PC-3 (cell line): ENCODE results near the gene PPIL3. TPM values are rescaled to one million over a fixed set of nuclear protein-coding genes. Genes with fewer than 3 reads are reported as not detected.

Experiments
- ATAC-seq: fragments of 200-7000 bp; cut with Tn5 transposase; 2 replicates; pipeline ENCODE4 v1.9.1; 2020; ENCODE audit warnings: mild to moderate bottlenecking, moderate library complexity
- BruUV-seq: library from RNA; stranded (reverse); fragments of 400-500 nt; replicated peaks from 2 replicates; lab custom pipeline; 2021; lab: Mats Ljungman, UMichigan
- CTCF ChIA-PET: fragments of 300-600 bp; sonication (Branson Sonifier 250); formaldehyde crosslinking; loops from one replicate; lab custom pipeline; 2022; ENCODE audit warnings: antibody characterized with exemption; lab: Charles Lee
- POLR2A ChIA-PET: fragments of 300-600 bp; sonication (Branson Sonifier 250); formaldehyde crosslinking; loops from one replicate; lab custom pipeline; 2022; ENCODE audit warnings: antibody characterized with exemption; ENCODE audit not compliant: unreplicated experiment; lab: Charles Lee
- DNase-seq: peaks from one replicate; pipeline ENCODE4 v3.0.0-alpha.2; 2015
- H2AFZ ChIP-seq: fragments of 300-600 bp; sonication (generic); 2 replicates; pipeline ENCODE4 v1.6.0; 2016; ENCODE audit warnings: antibody characterized with exemption, low read length
- H3F3A ChIP-seq: fragments of 300-600 bp; sonication (generic); one replicate; pipeline ENCODE4 v1.6.0; 2017; ENCODE audit warnings: antibody characterized with exemption, low read length, control low read depth, mild to moderate bottlenecking; ENCODE audit not compliant: unreplicated experiment
- H3K27ac ChIP-seq: fragments of 300-600 bp; sonication (generic); 2 replicates; pipeline ENCODE4 v1.5.1; 2016; ENCODE audit warnings: mild to moderate bottlenecking, low read length
- H3K27me3 ChIP-seq: fragments of 300-600 bp; sonication (generic); 2 replicates; pipeline ENCODE4 v1.6.1; 2016; ENCODE audit warnings: low read length, mixed read lengths
- H3K36me3 ChIP-seq: fragments of 300-600 bp; sonication (generic); 2 replicates; pipeline ENCODE4 v1.6.1; 2016; ENCODE audit warnings: low read depth, mixed run types, low read length, mixed read lengths
- H3K4me1 ChIP-seq: fragments of 300-600 bp; sonication (generic); 2 replicates; pipeline ENCODE4 v1.5.1; 2016; ENCODE audit warnings: low read length; ENCODE audit not compliant: insufficient read depth
- H3K4me2 ChIP-seq: fragments of 300-600 bp; sonication (generic); 2 replicates; pipeline ENCODE4 v1.6.0; 2016; ENCODE audit warnings: low read length
- H3K4me3 ChIP-seq: fragments of 300-600 bp; sonication (generic); 2 replicates; pipeline ENCODE4 v1.5.1; 2016; ENCODE audit warnings: mild to moderate bottlenecking, low read length, mixed read lengths
- H3K79me2 ChIP-seq: fragments of 300-600 bp; sonication (generic); 2 replicates; pipeline ENCODE4 v1.6.1; 2017; ENCODE audit warnings: low read length, mixed read lengths
- H3K9ac ChIP-seq: fragments of 300-600 bp; sonication (generic); 2 replicates; pipeline ENCODE4 v1.6.0; 2016; ENCODE audit warnings: mild to moderate bottlenecking, low read length
- H3K9me2 ChIP-seq: fragments of 300-600 bp; sonication (generic); replicated peaks from 2 replicates; pipeline ENCODE4 v1.6.1; 2016; ENCODE audit warnings: mixed run types, low read length, mixed read lengths
- H3K9me3 ChIP-seq: fragments of 300-600 bp; sonication (generic); 2 replicates; pipeline ENCODE4 v1.6.1; 2016; ENCODE audit warnings: low read length, mixed read lengths
- H4K20me1 ChIP-seq: fragments of 300-600 bp; sonication (generic); 2 replicates; pipeline ENCODE4 v1.6.1; 2016; ENCODE audit warnings: low read length, mixed read lengths
- CTCF ChIP-seq: fragments of 300-600 bp; sonication (generic); conservative IDR thresholded peaks from 2 replicates; pipeline ENCODE4 v1.5.1; 2017; ENCODE audit warnings: antibody characterized with exemption, low read depth, mild to moderate bottlenecking, low read length
- EZH2 ChIP-seq: fragments of 300-600 bp; sonication (generic); IDR thresholded peaks from one replicate; pipeline ENCODE4 v1.6.1; 2017; ENCODE audit warnings: antibody characterized with exemption, mild to moderate bottlenecking, low read length; ENCODE audit not compliant: unreplicated experiment
- EZH2phosphoT487 ChIP-seq: fragments of 300-600 bp; sonication (generic); IDR thresholded peaks from 2 replicates; pipeline ENCODE4 v1.6.1; 2018; ENCODE audit warnings: mild to moderate bottlenecking, antibody characterized with exemption, low read length, borderline replicate concordance
- intact Hi-C: fragments of 100-400 bp; cut with micrococcal nuclease; formaldehyde crosslinking; loops from 2 replicates; pipeline ENCODE4 v1.9.0; 2023
- total RNA-seq: library from RNA; depleted of rRNA; stranded (reverse); fragments of >200 nt; gene quantifications from 2 replicates; pipeline ENCODE4 v1.2.3, GENCODE V29; 2014

The PPIL3 gene
- total RNA-seq, 1 experiment from 2014 or later: 37.1 TPM

- intact Hi-C loops: loop anchor here (5.0 kb wide), 1 partner anchor 247 kb away; no protein-coding TSS in a partner anchor
- BruUV-seq: no TSS peak
- DNase-seq: no peak
Measured at GRCh38 chr2:200909958-200910357, 21.1 kb upstream of the PPIL3 start.

GRCh38 chr2:200905618-200906296 is 16.9 kb upstream of the PPIL3 start:
- no peak overlapping the region for H3K27ac ChIP-seq
- no peaks in the 10 kb centered on the region for H3K4me1 ChIP-seq
- no peak overlapping the region for H3K4me3 ChIP-seq
- no peak overlapping the region for H3K9ac ChIP-seq
- H2AFZ ChIP-seq: no peak overlapping the region
- ChIA-PET POLR2A (no interaction called here), CTCF (interaction anchor here (1.1 kb wide), 1 partner anchor 164 kb away, joined by 6 read pairs; no protein-coding TSS in a partner anchor)
- peak; percentile 86 for ATAC-seq
- H4K20me1 ChIP-seq: no peaks in the 10 kb centered on the region
- H3K9me2 ChIP-seq: no peaks in the 10 kb centered on the region
- peaks cover 43% of the 10 kb centered on the region for H3K36me3 ChIP-seq
- intact Hi-C loops: loop anchor here (1.0 to 5.0 kb wide), 3 partner anchors 164 to 272 kb away; no protein-coding TSS in a partner anchor
- no peaks in the 10 kb centered on the region for H3K27me3 ChIP-seq
- no peaks in the 10 kb centered on the region for H3K9me3 ChIP-seq
- no peaks in the 10 kb centered on the region for H3K79me2 ChIP-seq
- DNase-seq: peak; percentile 81
- TF ChIP-seq CTCF: peak; percentile 83
- TF ChIP-seq EZH2phosphoT487: no peak
- no peak overlapping the region for H3K4me2 ChIP-seq
- H3F3A ChIP-seq: peaks cover 14% of the 10 kb centered on the region
- BruUV-seq: no TSS peak

More at GRCh38 chr2:200909958-200910357, 21.1 kb upstream of the PPIL3 start:
- Histone ChIP-seq H3K4me2 (no peak overlapping the region), H3K9me2 (no peaks in the 10 kb centered on the region), H3K4me3 (no peak overlapping the region), H3K9me3 (no peaks in the 10 kb centered on the region), H4K20me1 (no peaks in the 10 kb centered on the region), H3K4me1 (no peaks in the 10 kb centered on the region), H3K9ac (no peak overlapping the region), H3K36me3 (peaks cover 53% of the 10 kb centered on the region), H3F3A (peaks cover 9% of the 10 kb centered on the region), H3K79me2 (no peaks in the 10 kb centered on the region), H3K27me3 (no peaks in the 10 kb centered on the region), H2AFZ (no peak overlapping the region), H3K27ac (no peak overlapping the region)
- ChIA-PET CTCF (no interaction called here), POLR2A (no interaction called here)
- no peak for ATAC-seq
- TF ChIP-seq EZH2phosphoT487: no peak
- TF ChIP-seq CTCF: no peak
- TF ChIP-seq EZH2: no peak
